Right kidney (tissue), 1 donor: ENCODE measurements around the gene RASAL2.

Experiments used
- DNase-seq: peaks from one replicate; pipeline ENCODE4 v3.0.0-alpha.2; 2016

RASAL2 gene

GRCh38 chr1:178397678-178398077, 303.8 kb downstream of the RASAL2 start:
- DNase-seq: no peak

- DNase-seq: no peak
These were observed 305.3 kb downstream of the RASAL2 start for GRCh38 chr1:178399177-178399728.

- no peak for DNase-seq
These were observed 311.2 kb downstream of the RASAL2 start for GRCh38 chr1:178405137-178405536.

- DNase-seq: no peak
These were observed 313.3 kb downstream of the RASAL2 start for GRCh38 chr1:178407215-178407614.

GRCh38 chr1:178407655-178408054, 313.8 kb downstream of the RASAL2 start:
- DNase-seq: no peak

GRCh38 chr1:178408871-178409270, 315.0 kb downstream of the RASAL2 start:
- DNase-seq: no peak

- DNase-seq: no peak
These were observed 315.6 kb downstream of the RASAL2 start for GRCh38 chr1:178409541-178409940.

- DNase-seq: no peak
These were observed 318.0 kb downstream of the RASAL2 start for GRCh38 chr1:178411756-178412399.

- no peak for DNase-seq
These were observed 318.5 kb downstream of the RASAL2 start for GRCh38 chr1:178412400-178412770.

- DNase-seq: no peak
These were observed 324.0 kb downstream of the RASAL2 start for GRCh38 chr1:178417858-178418257.

GRCh38 chr1:178418284-178418955, 324.5 kb downstream of the RASAL2 start:
- DNase-seq: no peak

GRCh38 chr1:178434360-178434759, 340.5 kb downstream of the RASAL2 start:
- DNase-seq: no peak

GRCh38 chr1:178434899-178435435, 341.1 kb downstream of the RASAL2 start:
- DNase-seq: no peak

- no peak for DNase-seq
These were observed 343.0 kb downstream of the RASAL2 start for GRCh38 chr1:178436899-178437298.

GRCh38 chr1:178438432-178438831, 344.5 kb downstream of the RASAL2 start:
- DNase-seq: no peak

GRCh38 chr1:178442925-178443324, 349.0 kb downstream of the RASAL2 start:
- DNase-seq: no peak

GRCh38 chr1:178450871-178451270, 357.0 kb downstream of the RASAL2 start:
- no peak for DNase-seq

GRCh38 chr1:178451529-178451928, 357.6 kb downstream of the RASAL2 start:
- DNase-seq: no peak

GRCh38 chr1:178452013-178452412, 358.1 kb downstream of the RASAL2 start:
- no peak for DNase-seq

- no peak for DNase-seq
These were observed 362.6 kb downstream of the RASAL2 start for GRCh38 chr1:178456472-178456871.

- no peak for DNase-seq
These were observed 363.7 kb downstream of the RASAL2 start for GRCh38 chr1:178457651-178458050.

- no peak for DNase-seq
These were observed 364.3 kb downstream of the RASAL2 start for GRCh38 chr1:178458203-178458602.

- no peak for DNase-seq
These were observed 367.2 kb downstream of the RASAL2 start for GRCh38 chr1:178461104-178461503.

GRCh38 chr1:178461701-178462100, 367.8 kb downstream of the RASAL2 start:
- DNase-seq: no peak
